LoVo (cell line): ENCODE data around the gene CFAP77.
A peak's percentile ranks its signal among the peaks of the same experiment; 100 is the strongest.

ENCODE experiments used
- DNase-seq: peaks from one replicate; pipeline ENCODE4 v3.0.0-alpha.2; 2016; ENCODE audit warnings: low spot score

The CFAP77 gene

DNA sequence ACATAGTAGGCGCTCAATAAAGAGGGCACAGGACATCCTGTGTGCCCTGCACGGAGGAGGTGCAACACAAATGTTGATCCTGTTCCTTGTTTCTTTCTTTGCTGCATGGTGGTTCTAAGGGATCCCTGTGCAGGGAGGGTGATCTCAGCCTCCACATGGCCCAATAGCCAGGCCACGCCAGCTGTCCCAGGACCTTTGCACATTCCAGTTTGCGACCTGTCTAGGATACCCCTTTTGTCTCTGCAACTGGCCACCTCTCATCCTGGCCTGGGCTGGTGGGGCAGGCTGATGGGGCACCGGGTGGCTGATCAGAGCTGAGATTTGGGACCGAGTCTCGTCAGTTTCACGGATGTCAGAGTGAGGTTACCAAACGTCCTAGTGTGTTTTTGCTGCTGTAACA, 79.5 kb downstream of the CFAP77 start:
- no peak for DNase-seq

DNA sequence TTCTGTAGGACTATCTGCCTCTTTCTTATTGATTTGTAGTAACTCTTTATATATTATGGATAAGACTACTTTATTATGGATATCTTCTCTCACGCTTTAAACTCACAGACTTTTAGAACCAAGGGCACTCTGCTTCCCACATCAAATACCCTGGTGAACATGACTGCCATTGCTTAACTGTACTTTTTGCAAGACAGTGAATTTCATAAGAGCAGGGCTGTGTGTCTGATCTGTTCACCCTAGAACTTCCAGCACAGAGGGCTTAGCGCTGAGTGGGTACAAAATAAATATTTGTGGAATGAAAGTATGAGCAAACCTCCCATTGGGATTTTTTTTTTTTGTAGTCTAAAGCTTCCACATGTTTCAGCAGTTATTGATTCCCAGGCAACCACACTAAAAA, 84.8 kb downstream of the CFAP77 start:
- DNase-seq = no peak

DNA sequence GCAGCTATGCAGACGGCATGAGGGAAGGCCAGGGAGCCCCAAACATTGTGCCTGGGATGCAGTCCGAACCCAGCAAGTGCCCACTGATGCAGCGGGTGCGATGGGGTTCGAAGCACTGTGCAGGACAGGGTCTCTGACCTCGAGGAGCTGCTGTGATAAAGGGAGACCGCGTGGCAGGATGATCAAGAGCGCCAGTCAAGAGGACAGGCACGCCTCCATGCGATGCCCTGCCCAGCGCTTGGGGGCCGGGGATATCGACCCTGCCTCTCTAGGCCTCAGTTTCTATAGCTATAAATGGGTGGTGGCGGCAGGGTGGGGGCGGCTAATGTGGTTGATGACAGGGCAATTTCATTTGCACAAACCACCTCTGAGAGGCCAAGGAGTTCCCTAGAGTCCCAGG, 87.7 kb downstream of the CFAP77 start:
- DNase-seq = no peak

DNA sequence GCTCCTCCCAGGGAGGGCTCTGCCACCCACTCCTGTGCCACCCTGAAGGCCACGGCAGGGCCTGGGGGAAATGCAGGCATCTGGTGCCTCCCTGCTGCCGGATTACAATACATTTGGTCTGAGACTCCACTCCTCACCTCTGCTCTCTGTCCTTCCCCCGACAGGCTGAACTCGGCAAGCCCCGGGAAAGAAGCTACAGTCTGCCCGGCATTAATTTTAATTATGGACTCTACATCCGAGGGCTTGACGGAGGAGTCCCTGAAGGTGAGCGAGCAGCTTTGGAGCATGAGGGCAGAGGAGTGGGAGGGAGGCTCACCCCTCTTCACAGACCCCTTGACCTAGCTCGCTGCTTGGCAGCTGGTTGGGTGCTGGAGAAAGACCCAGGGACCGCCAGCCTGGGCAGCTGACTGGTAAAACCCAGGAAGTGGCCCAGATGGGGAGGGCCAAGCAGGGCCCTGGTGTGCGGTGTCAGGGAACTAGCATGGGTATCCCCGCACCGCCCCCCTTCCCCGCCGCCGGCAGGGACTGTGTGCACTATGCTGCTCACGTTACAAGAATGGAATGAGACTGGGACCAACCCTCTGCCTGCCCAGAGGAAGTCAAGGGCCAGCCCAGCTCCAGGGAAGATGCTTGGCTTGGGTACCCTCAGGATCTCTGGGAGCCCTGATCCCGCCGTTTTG, 88.7 kb downstream of the CFAP77 start:
- DNase-seq = no peak

DNA sequence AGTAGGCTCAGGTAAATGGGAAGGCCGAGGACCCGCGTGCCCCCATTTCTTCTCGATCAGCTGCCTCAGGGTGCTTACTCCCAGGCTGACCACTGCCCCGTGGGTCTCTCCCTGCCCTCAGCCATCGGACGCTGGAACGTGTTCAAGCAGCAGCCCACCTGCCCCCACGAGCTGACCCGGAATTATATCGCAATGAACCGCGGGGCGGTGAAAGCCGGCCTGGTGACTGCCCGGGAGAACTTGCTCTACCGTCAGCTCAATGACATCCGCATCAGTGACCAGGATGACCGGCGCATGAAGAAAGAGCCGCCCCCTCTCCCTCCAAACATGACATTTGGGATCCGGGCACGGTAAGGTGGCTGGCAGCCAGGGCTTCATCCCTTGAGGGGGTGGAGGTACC, 89.2 kb downstream of the CFAP77 start:
- DNase-seq = no peak

DNA sequence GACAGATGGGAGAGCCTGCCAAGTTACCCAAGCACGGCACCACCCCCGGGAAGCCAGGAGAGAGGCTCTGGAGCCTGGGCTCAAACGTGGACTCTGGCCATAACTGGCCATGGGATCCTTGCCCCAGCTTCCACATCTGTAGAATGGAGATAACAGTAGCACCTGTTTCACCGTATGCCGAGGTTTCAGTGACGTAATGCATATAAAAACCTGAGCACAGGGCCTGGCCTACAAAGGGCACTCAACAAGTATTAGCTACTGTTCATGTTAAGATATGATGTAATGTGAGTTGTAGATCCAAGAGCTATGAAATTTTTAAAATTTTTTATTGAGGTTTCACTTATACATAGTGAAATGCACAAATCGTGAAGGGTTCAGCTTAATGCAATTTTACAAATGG, 90.2 kb downstream of the CFAP77 start:
- no peak for DNase-seq

DNA sequence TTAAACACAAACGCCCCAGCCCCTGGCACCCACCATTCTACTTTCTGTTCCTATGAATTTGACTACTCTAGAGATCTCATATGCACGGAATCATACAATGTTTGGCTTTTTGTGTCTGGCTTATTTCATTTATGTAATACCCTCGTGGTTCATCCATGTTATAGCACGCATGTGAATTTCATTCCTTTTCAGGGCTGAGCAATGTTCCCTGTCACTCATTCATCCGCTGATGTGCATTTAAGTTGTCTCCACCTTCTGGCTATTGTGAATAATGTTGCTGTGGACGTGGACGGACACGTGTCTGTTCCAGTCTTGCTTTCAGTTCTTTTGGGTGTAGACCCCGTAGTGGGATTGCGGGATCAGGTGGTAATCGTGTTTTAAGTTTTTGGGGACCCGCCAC, 92.5 kb downstream of the CFAP77 start:
- no peak for DNase-seq

DNA sequence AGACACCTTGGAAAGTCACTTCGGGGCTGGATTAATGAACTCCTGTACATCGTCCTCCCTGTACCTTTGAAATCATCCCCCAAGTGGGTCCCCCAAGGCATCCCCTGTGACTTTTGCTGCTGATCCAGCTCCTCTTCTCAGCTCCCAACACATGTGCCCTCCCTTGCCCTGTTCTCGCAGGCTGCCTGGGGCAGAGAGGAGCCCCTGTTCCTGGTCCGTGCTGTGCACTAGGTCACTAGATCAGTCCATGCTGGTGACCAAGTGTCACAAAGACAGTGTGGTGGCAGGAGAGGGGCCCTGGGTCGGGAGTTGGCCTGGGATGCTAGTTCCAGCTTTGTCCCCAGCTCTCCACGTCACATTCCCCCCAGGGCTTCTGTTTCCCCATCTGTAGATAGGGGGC, 93.1 kb downstream of the CFAP77 start:
- no peak for DNase-seq

DNA sequence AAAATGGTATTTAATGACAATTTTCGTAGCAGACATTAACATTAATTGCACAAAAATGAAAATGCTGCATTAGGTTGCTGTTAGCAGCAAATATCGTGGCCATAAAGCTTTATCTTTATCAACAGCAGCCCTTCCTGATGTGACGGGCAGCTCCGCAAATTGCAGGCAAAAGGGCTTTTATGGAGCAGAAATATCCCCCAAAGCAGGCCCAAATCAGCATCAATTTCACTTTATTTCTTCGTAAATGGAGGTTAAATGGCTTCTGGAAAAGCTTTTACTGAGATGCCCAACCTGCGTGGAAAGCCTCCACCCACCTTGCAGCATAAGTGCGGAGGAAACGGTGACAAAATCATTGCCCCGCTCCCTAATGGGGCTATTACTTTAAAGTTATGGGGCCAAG, 94.5 kb downstream of the CFAP77 start:
- DNase-seq = no peak

DNA sequence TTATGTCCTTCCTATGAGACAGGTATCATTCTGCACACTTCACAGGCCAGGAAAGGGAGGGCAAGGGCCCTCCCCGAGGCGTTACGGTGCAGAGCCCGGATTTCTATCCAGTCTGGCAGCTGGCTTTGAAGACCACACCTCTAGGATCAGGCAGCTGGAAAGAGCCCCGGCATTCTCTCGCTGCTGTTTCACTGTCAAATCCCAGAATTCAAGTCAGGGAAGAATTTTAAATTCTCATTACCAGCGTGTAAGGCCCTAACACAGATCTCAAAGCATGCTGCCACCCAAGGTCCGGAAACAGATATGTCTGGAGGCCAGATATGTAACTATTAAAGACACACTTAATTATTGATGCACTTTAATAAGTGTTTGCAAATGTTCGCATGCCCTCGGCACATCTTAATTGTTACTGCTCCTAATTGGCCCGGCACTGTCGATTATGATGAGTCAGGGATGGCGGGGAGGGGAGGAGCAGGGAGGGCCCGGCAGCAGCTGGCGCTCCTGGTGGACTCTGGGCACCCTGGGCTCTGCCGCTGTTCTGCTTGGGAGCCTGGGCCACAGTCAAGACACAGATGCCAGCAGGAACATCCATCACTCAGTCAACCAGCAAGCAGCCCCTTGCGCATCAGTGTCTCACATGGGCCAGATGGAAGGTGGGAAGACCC, 96.1 kb downstream of the CFAP77 start:
- DNase-seq = no peak

DNA sequence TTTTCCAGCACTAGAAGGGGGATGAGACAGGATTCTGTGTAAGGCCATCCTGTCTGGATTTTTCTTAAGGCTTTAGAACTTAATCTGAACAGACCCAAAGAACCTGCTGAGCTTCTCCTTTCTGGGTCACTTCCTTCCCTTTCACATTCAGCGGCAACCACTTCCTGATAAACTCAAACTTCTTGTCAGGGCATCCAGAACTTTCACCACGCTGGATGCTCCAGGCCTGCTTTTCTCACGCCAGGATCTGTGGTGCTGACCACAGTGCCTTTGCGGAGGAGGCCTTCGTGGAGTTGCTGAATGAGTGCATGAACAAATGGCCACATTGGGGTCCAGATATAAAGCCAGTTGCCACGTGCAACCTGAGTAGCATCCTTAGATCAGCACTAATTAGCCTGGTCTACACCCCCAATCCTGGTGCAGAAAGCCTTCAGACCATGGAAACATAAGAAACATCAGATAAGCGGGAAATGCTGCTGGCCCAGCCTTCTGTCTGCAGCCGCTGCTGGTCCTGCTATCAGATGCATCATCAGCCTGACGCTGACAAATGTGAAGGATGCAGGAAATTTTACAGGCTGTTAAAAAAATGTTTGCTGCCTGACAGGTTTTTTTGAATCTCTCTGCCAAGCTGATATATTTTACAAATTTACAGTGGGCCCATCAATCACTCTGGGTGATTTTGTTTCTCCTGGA, 97.1 kb downstream of the CFAP77 start:
- no peak for DNase-seq

DNA sequence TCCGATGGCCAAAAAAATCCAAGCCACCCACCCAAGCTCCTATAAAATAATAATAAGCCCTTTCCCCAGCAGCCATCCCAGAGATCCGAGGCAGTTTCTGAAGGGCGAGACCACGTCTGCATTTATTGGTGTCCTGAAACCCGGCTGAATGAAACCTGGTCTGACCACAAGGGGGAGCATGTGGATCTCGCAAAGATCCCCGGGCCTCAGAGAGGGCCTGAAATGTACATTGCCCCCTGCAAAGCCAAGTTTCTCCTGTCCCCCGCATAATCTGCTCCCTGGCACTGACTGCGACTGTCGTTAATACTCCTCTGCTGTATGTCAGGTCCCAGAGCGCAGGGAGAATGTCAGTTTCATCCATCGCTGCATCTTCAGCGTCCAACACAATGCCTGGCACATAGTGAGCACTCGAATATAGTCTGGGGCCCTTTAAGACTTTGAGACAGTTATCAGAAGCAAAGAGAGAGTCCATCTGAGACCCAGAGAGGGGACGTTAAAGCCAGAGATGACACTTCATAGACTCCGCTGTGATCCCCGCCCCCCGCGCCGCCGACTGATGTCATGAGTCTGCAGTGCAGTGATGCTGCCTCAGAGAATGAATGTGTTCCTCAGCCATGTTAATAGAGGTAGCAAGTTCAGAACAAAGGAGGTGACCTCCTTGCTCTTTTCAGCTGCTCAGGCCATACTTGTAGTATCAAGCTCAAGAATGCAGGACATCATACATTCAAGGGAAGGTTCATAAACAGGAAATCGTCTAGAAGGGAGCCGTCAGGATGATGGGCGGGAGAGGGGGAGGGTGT, 97.9 kb downstream of the CFAP77 start:
- peak; percentile 57 for DNase-seq

DNA sequence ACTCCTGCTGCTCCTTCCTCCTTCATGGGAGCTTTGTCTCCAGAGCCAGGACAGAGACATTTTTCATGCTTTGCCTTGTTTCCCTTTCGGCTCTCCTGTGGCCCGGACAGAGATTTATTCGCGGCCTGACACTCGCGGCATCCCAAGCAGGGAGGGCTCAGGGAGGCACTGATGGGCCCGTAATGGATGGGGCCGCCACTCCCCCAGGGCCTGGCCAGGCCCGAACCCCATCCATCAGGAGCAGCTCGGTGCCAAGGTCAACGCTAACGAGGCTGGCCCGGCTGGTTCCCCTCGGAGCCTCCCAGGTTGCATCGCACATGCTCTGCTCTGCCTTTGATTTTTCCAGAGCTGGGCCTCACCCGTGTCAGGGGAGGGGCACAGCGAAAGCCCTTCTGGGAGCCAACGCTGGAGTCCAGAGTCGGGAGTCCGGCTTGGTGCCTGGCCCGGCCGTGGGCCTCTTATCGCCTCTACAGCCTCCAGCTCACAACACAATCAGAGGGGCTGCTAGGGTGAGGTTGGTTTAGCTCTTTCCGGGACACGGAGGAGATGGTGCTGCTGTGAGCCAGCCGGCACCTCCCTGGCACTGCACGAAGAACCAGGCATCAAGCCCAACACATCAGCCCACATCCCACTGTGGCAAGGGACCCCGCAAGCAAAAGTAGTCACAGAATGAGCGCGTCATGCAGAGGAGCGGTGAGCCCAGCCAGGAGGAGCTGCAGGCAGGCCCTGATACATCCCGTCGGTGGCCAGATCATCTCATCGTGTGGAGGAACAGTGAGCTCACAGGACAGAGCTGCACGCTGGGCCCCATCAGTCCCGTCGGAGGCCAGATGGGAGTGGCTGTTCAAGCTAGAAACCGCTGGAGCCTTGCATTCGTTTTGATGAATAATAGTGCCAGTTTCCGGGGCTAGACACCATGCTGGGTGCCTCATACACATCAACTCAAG, 100.2 kb downstream of the CFAP77 start:
- no peak for DNase-seq

DNA sequence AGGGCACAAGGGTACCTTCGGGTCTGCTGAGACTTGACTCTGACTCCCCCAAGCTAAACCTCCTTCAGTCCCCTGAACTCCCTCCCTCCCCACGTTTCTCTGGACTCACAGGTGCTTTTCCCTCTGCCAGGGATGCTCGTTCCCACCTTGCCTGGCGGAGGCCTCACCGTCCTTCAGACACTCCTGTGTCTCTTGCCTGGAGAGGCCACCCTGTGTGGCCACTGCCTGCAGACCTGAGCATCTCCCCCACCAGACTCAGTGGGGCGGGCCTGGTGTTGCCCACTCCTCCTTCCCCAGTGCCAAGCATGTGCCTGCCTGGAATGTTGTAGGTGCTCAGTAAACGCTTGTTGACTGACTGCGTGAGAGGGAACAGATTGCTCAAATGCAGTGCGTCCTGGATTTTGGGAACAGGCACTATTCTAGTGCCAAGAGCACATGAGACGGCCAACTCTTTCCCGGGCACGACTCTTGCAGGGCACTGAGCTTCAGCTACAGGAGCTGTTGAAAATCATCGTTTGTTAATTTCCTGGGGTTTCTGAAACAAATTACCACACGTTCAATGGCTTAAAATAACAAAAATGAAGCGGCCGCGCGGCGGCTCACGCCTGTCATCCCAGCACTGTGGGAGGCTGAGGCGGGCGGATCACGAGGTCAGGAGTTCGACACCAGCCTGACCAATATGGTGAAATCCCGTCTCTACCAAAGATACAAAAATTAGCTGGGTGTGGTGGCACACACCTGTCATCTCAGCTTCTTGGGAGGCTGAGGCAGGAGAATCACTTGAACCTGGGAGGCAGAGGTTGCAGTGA, 101.4 kb downstream of the CFAP77 start:
- DNase-seq = no peak

DNA sequence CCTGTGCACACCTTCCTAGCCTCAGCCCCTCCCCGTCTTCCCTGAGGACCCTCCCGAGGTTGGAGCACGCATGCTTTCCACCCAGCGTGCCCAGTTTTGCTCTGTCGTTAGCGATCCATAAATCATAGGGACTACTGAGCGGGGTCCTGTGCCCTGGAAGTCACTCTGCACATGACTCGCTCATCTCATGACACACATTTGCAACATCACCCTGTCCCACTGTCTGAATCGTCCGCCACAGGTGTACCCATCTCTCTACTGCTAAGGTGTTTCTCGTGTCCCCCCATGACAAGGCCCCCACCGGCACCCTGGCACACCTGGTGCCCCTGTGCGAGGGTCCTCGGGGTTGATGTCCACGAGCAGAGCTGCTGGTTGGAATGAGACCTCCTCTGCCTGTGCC, 103.4 kb downstream of the CFAP77 start:
- DNase-seq = no peak

DNA sequence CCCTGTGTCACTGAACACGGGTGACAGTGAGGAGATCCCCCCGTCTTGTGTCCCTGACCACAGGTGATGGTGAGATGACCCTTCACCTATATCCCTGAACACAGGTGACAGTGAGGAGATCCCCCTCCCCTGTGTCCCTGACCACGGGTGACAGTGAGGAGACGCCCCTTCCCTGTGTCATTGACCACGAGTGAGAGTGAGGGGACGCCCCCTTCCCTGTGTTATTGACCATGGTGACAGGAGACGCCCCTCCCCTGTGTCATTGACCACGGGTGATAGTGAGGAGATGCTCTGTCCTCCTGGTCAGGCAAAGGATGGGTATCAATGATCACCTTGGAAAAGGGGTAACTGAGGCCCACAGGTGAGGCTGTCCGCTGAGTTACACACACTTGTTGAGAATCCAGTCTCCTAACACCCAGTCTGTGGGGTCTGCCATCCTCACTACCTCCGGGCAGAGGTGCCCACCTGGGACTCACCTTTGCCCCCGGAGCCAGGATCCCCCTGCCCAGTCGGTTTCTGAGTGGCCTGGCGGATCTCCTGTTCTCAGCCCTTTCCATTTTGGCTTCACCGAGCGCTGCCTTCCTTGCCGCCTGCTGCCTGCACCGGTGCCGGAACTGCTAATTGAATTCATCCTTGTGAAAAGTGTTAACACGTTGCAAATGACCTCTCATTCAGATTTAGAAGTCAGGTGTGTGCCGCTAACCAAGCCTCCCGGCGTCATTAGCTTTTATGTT, 104.2 kb downstream of the CFAP77 start:
- DNase-seq = no peak

DNA sequence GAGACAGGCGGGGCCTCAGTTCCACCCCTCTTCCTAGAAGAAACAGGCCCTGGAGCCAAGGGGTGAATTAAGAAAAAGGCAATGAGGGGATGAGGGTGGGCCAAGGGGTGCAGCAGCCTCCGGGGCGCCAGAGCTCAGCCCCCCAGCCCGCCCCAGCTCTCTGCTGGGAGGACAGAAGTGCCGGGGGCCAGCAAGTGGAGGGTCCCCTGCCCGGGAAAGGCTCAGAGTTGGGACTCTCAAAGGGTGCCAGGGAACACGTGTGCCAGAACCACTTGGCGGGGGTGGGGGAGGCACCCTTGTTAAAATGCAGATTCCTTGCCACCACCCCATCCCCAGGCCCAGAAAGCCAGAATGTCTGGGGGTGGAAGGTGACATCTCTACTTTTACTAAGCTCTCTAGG, 104.8 kb downstream of the CFAP77 start:
- no peak for DNase-seq

DNA sequence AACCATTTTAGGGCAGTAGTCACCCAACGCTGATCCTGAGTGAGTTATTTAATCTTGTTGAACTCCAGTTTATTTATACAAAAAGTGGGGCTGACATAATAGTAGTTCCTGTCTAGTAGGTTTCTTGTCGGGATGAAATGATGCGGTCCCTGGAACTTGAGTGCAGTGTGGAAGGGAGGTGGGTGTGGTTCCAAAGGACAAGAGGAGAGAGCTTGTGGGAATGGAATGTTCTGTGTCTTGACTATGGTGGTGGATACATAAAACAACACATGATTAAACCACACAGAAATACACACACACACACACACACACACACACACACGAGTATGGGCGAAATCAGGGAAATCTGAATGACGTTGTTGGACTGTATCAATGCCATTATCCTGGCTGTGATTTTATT, 106.3 kb downstream of the CFAP77 start:
- DNase-seq = no peak

DNA sequence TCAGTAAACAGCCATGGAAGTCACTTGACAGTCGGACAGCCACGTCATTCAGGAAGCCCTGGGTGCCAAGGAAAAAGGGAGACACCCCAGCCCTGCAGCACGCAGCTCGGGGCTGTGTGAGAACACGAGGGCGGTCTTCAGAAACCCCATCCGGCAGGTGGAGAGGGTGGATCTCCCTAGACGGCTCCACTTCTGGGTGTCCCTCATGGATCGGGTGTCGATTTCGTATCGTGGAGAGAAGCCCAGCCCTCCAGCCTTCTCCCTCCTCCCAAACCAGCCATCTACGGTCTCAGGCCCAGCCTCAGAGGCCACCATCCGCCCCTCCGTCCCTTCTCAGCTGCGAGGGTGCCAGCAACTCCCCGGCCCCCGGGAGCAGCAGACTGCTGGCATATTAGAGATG, 106.9 kb downstream of the CFAP77 start:
- no peak for DNase-seq
